Omental fat pad (tissue), 4 donors: ENCODE data around the gene SLC5A1. TPM values are rescaled to one million over a fixed set of nuclear protein-coding genes. Genes with fewer than 3 reads are reported as not detected.
A peak's percentile ranks its signal among the peaks of the same experiment; 100 is the strongest.

Experiments used
- ATAC-seq: fragments of 150-250 bp; one replicate; pipeline ENCODE4 v1.9.1; 2016; ENCODE audit warnings: mild to moderate bottlenecking, moderate library complexity; ENCODE audit not compliant: low FRiP score
- DNase-seq: peaks from one replicate; pipeline ENCODE4 v3.0.0-alpha.2; 2019; ENCODE audit warnings: low spot score
- total RNA-seq, 4 donors: library from RNA; depleted of rRNA; stranded (reverse); fragments of >200 nt; gene quantifications; one replicate each; pipeline ENCODE4 v1.1.0, GENCODE V29; 2016
- TF ChIP-seq, protein P1 (sequence below), 3 donors: fragments of 450-650 bp; IDR thresholded peaks; one replicate each; pipeline ENCODE4 v1.5.1; 2016 to 2017; ENCODE audit warnings: antibody characterized with exemption in 3 of 3, mild to moderate bottlenecking in 3 of 3, moderate library complexity in 2 of 3

The SLC5A1 gene
- total RNA-seq, 4 donors from 2014 or later, result not detected

DNA sequence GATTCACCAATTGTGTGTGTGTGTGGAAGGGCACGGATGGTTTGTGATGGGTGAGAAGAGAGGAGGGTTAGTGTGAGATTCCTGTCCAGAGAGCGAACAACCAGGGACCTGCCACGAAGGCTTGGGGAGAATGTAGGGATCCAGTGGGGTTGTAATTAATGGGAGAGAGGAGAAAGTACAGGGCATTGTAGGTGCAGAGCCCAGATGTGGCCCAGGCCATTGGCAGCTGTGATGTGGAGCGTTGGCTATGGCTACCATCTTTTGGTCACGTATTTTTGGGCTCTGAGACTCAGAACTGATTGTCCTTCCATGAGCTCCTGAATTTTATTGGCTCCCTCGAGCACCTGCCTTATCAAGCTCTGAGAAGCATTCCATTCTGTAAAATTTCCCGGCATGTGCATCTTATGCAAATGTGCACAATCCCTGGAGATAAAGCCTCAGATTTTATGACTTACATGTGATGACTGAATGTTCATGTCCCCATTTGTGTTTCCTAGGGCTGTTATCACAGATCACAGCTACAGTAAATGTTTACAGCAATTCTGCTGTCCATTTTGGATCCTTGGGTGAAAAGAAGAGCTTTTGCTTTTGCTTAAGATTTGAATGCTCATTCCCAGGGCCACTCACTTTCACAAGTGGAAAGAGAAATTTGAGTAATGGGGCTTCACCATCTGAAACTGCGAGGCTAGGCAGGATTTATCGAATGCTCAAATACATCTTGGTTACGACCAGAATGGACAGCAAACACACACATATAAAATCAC is 33.1 kb downstream of the SLC5A1 start:
- TF ChIP-seq, protein P1, sequence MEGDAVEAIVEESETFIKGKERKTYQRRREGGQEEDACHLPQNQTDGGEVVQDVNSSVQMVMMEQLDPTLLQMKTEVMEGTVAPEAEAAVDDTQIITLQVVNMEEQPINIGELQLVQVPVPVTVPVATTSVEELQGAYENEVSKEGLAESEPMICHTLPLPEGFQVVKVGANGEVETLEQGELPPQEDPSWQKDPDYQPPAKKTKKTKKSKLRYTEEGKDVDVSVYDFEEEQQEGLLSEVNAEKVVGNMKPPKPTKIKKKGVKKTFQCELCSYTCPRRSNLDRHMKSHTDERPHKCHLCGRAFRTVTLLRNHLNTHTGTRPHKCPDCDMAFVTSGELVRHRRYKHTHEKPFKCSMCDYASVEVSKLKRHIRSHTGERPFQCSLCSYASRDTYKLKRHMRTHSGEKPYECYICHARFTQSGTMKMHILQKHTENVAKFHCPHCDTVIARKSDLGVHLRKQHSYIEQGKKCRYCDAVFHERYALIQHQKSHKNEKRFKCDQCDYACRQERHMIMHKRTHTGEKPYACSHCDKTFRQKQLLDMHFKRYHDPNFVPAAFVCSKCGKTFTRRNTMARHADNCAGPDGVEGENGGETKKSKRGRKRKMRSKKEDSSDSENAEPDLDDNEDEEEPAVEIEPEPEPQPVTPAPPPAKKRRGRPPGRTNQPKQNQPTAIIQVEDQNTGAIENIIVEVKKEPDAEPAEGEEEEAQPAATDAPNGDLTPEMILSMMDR (IDR thresholded peaks at IDR 0.05), result no peak
- ATAC-seq (no peak), DNase-seq (no peak)

DNA sequence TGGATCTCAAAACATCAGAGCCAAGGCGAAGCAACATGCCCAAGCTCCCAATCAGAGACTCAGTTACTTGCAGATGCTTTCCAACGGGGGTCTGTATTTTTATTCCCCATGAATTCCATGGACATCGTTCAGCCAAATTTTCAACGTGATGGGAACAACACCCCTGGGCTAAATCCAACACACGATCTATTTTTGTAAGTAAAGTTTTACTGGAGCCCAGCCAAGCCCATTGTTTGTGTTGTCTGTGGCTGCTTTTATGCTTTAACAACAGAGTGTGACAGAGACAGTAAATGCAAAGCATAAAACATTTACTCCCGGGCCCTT is 33.7 kb downstream of the SLC5A1 start:
- ATAC-seq (no peak), DNase-seq (no peak)
- TF ChIP-seq, protein P1 (IDR thresholded peaks at IDR 0.05), result no peak

DNA sequence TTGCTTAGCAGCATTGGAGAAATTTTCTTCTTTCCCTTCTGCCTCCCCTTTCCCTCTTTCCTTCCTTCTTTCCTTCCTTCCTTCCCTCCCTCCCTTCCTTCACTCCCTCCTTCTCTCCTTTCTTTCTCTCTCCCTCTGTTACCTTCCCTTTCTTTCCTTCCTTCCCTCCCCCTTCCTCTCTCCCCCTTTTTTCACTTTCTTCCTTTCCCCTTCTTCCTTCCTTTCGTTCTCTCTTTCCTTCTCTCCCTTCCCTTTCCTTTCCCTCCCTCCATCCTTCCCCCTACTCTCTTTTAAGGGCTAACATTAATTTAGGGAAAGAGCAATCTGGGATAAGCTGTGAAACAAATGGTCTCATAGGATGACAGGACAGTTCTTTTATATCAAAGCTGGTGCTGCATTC is 34.1 kb downstream of the SLC5A1 start:
- DNase-seq (no peak), ATAC-seq (no peak)
- TF ChIP-seq, protein P1 (IDR thresholded peaks at IDR 0.05), result no peak

DNA sequence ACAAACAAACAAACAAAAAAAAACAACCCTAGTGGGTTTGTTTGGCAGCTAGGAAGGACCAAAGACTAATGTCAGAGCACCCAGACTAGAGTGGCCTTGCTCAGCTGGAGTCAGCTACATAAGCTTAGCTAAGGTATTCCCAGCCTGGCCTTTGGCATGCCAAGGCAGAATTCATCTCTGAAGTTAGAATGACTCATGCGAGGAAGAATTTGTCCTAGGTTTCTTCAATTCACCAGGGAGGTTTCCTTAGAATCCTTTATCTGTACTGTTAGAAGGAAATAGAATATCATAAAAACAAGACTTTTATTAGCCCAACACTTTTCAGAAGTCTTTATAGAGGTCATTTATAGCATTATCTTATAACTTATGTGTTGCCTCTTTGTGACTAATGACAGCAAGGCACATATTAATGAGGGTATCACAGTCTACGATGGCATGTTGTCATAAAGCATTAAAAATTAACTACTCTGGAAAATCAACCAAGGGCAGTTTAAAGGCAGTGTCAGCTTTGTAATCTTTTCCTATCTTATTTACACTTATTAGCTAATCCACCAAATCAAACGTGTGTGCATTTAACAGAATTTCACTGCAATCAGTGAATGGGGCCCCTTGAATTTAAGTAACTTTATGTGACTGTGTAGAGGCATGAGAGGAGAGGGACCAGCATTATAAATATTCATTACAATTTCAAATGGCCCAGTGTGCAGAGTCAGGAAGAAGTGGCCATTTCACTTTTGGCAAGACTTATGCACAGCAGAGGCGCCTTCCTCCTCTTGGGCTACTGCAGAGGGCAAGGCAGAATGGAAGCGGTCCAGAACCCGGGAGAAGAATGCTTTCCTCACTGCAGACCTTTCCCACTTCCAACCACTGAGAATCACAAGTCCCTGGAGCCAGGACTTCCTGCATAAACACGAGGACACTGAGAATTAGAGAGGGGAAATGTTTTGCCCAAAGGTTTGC is 36.3 kb downstream of the SLC5A1 start:
- DNase-seq, result no peak
- peak; percentile 85 for ATAC-seq
- TF ChIP-seq, protein P1 (IDR thresholded peaks at IDR 0.05), result no peak

DNA sequence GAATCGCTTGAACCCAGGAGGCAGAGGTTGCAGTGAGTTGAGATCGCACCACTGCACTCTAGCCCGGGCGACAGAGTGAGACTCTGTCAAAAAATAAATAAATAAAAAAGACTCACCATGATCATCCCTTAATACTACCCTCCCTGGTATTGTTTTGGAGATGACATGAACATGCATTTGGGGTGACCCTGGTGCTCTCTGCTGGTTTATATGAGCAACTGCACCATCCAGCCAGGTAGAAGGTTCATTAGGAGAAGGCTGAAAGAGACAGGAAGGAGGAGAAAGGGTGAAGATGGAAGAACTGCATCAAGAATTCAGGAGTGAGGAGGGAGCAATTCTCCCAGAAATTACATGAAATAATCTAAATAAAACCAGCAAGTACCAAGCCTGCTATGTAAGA is 37.8 kb downstream of the SLC5A1 start:
- ATAC-seq (no peak), DNase-seq (no peak)
- TF ChIP-seq, protein P1 (IDR thresholded peaks at IDR 0.05), result no peak

DNA sequence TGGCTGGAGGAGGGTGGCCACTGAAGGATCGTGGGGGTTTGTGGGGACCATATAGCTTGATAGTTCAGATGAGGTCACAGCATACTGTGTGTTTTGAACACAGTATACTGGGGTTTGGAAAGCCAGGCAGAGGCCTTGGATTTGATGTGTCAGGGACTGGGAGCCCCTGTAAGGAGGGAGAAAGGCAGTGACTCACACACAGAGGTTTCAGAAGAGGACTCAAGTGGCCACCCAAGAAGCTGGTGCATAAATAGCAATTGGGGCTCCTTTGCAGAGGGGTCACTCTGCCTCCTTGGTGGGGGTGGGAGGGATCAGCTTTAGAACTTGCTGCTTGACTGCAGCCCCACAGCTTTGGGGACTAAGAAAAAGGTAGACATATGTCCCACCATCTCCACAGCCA is 39.3 kb downstream of the SLC5A1 start:
- ATAC-seq, result no peak
- TF ChIP-seq, protein P1 (IDR thresholded peaks at IDR 0.05), result no peak
- no peak for DNase-seq
